HG02884 (cell line): Measurements from ENCODE around the gene FBRSL1.

ENCODE experiments used
- ATAC-seq: cut with Tn5 transposase; IDR thresholded peaks from one replicate; pipeline ENCODE4 v1.9.1; 2021; ENCODE audit warnings: mild to moderate bottlenecking, moderate library complexity; ENCODE audit not compliant: unreplicated experiment

FBRSL1 gene

GRCh38 chr12:132495629-132496357 is 5.8 kb downstream of the FBRSL1 start:
- ATAC-seq: no peak

GRCh38 chr12:132496358-132496669 is 6.4 kb downstream of the FBRSL1 start:
- ATAC-seq: no peak

- ATAC-seq: no peak
Observed at GRCh38 chr12:132496710-132497109, 6.8 kb downstream of the FBRSL1 start.

- ATAC-seq: no peak
Observed at GRCh38 chr12:132497514-132498405, 7.8 kb downstream of the FBRSL1 start.

GRCh38 chr12:132498931-132499330 is 9.0 kb downstream of the FBRSL1 start:
- ATAC-seq: no peak

- ATAC-seq: no peak
Observed at GRCh38 chr12:132500142-132500855, 10.3 kb downstream of the FBRSL1 start.

- ATAC-seq: no peak
Observed at GRCh38 chr12:132500856-132501180, 10.9 kb downstream of the FBRSL1 start.

GRCh38 chr12:132501204-132501940 is 11.4 kb downstream of the FBRSL1 start:
- no peak for ATAC-seq

- ATAC-seq: no peak
Observed at GRCh38 chr12:132502149-132502881, 12.4 kb downstream of the FBRSL1 start.

GRCh38 chr12:132502882-132503193 is 12.9 kb downstream of the FBRSL1 start:
- no peak for ATAC-seq

GRCh38 chr12:132503618-132504204 is 13.8 kb downstream of the FBRSL1 start:
- ATAC-seq: no peak

- ATAC-seq: no peak
Observed at GRCh38 chr12:132505105-132505851, 15.3 kb downstream of the FBRSL1 start.

GRCh38 chr12:132505852-132506219 is 15.9 kb downstream of the FBRSL1 start:
- ATAC-seq: no peak

GRCh38 chr12:132506328-132507160 is 16.6 kb downstream of the FBRSL1 start:
- peak; percentile 60 for ATAC-seq

GRCh38 chr12:132507161-132507538 is 17.2 kb downstream of the FBRSL1 start:
- no peak for ATAC-seq

- ATAC-seq: no peak
Observed at GRCh38 chr12:132507656-132508490, 17.9 kb downstream of the FBRSL1 start.

GRCh38 chr12:132508491-132508740 is 18.5 kb downstream of the FBRSL1 start:
- no peak for ATAC-seq
